ENCODE data around the gene ZRANB1.
"Not testable (repeated sequence)": the region's sequence is repeated elsewhere in the genome, so short reads cannot be mapped to it uniquely, and the experiment has no call there.

ZRANB1 gene

DNA sequence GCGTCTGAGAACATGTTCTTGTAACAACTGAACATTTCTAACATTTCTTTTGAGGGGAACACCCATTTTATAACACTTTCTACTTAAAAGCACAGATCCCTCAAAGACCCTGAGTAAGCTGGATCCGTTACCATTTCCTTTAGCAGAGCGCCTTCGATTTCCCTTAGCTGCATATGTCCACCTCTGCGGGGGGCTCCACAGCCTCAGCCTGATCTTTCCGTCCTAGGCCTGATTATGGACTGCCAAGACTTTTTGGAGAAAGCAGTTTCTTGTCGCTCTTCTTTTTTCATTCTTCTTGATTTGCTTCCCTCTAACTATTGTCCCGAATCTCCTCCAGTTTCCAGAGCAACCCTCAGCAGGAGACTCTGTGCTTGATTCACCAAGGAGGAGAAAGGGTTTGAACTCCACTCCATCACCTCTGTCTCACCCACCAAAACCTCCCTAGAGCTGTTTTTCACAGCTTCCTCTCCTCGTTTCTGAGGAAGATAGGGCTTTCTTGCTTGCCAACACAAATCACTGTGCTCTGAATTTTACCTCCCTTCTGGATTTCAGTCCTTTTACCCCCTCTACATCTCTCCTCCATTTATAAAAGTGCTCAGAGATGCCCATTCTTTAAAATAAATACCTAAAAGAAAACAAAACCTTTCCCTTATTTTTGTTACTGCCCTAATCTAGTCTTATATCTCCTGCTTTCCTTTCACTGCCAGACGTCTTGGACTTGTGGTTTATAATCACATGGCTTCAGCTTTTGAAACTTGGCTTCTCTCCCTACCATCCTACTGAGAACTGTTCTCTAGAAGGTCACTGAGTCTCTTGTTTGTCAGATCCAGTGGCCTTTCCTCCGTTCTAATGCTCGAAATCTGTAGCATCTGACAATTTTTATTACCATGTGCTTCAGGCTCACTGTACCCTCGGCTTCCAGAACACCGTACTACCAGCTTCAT, 30.5 kb upstream of the ZRANB1 start:
- H3K4me1 Mint-ChIP-seq: peaks cover 28% of the 10 kb centered on the region
- H3K4me3 Mint-ChIP-seq: no peak overlapping the region
- H3K36me3 Mint-ChIP-seq (ENCODE audit: low read depth): no peaks in the 10 kb centered on the region
- DNase-seq: no peak
- TF ChIP-seq, protein P1, sequence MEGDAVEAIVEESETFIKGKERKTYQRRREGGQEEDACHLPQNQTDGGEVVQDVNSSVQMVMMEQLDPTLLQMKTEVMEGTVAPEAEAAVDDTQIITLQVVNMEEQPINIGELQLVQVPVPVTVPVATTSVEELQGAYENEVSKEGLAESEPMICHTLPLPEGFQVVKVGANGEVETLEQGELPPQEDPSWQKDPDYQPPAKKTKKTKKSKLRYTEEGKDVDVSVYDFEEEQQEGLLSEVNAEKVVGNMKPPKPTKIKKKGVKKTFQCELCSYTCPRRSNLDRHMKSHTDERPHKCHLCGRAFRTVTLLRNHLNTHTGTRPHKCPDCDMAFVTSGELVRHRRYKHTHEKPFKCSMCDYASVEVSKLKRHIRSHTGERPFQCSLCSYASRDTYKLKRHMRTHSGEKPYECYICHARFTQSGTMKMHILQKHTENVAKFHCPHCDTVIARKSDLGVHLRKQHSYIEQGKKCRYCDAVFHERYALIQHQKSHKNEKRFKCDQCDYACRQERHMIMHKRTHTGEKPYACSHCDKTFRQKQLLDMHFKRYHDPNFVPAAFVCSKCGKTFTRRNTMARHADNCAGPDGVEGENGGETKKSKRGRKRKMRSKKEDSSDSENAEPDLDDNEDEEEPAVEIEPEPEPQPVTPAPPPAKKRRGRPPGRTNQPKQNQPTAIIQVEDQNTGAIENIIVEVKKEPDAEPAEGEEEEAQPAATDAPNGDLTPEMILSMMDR (IDR thresholded peaks at IDR 0.05): no peak
- H3K27me3 Mint-ChIP-seq (ENCODE audit: low read depth, poor library complexity): peaks cover 8% of the 10 kb centered on the region
- peak overlapping the region; percentile 44 for H3K27ac Mint-ChIP-seq
- no peaks in the 10 kb centered on the region for H3K9me3 Mint-ChIP-seq

DNA sequence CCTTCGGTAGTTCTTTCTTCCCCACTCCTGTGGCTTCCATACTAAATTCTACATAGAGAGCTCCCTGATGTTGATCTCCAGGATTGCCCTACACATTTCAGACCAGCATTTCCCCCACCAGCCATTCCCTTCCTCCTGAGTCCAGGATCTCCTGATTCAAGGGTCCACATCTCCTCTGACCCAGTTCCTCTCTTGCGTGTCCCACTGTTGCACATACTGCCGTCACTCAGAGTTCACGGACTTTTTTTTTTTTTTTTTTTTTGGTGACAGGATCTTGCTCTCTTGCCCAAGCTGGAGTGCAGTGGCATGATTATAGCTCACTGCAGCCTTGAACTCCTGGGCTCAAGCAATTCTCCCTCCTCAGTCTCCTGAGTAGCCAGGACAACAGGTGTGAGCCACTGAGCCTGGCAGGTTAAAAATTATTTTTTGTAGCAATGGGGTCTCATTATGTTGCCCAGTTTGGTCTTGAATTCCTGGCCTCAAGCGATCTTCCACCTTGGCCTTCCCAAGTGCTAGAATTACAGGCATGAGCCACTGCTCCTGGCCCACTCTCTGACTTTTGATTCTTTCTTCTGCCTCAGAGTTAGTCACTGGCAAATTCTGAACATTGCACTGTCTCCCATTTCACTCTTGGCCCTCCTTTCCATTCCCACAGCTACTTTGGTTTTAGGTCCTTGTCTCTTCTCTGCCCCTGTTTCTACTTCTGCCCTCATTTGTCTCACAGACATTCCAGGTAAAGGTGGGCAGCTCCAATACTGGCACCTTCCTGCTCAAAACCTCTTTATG, 29.6 kb upstream of the ZRANB1 start:
- no peak overlapping the region for H3K4me3 Mint-ChIP-seq
- H3K9me3 Mint-ChIP-seq: no peaks in the 10 kb centered on the region
- TF ChIP-seq, protein P1 (IDR thresholded peaks at IDR 0.05): no peak
- H3K36me3 Mint-ChIP-seq (ENCODE audit: low read depth): no peaks in the 10 kb centered on the region
- peak overlapping the region; percentile 44 for H3K27ac Mint-ChIP-seq
- DNase-seq: no peak
- H3K4me1 Mint-ChIP-seq: peaks cover 28% of the 10 kb centered on the region
- peaks cover 4% of the 10 kb centered on the region for H3K27me3 Mint-ChIP-seq (ENCODE audit: low read depth, poor library complexity)

DNA sequence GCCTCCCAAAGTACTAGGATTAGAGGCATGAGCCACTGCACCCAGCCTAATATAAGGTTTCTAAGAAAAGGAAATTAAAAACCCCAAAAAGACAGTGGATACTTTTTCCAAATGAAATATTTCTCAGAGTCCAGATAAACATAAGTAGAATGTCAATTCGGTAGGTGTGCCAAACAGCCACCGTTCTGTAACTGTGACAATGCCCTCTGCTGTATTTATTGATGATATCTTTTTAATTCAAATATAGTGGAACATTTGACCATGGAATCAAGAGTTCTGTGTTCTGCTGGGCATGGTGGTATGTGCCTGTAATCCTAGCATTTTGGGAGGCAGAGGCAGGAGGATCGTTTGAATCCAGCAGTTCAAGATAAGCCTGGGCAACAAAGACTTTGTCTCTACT, 28.8 kb upstream of the ZRANB1 start:
- peaks cover 34% of the 10 kb centered on the region for H3K4me1 Mint-ChIP-seq
- H3K27ac Mint-ChIP-seq: no peak overlapping the region
- H3K36me3 Mint-ChIP-seq (ENCODE audit: low read depth): no peaks in the 10 kb centered on the region
- TF ChIP-seq, protein P1 (IDR thresholded peaks at IDR 0.05): no peak
- H3K4me3 Mint-ChIP-seq: no peak overlapping the region
- H3K9me3 Mint-ChIP-seq: no peaks in the 10 kb centered on the region
- DNase-seq: no peak
- H3K27me3 Mint-ChIP-seq (ENCODE audit: low read depth, poor library complexity): peaks cover 3% of the 10 kb centered on the region

DNA sequence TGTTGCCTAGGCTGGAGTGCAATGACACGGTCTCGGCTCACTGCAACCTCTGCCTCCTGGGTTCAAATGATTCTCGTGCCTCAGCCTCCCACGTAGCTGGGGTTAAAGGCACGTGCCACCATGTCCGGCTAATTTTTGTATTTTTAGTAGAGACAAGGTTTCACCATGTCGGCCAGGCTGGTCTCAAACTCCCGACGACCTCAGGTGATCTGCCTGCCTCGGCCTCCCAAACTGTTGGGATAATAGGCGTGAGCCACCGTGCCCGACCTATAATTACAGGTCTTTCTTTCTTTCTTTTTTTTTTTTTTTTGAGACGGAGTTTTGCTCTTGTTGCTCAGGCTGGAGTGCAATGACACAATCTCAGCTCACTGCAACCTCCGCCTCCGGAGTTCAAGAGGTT, 27.5 kb upstream of the ZRANB1 start:
- not testable (repeated sequence) for H3K27me3 Mint-ChIP-seq (ENCODE audit: low read depth, poor library complexity); H3K36me3 Mint-ChIP-seq (ENCODE audit: low read depth); DNase-seq; H3K4me3 Mint-ChIP-seq; H3K27ac Mint-ChIP-seq; H3K9me3 Mint-ChIP-seq
- peaks cover 42% of the 10 kb centered on the region for H3K4me1 Mint-ChIP-seq

DNA sequence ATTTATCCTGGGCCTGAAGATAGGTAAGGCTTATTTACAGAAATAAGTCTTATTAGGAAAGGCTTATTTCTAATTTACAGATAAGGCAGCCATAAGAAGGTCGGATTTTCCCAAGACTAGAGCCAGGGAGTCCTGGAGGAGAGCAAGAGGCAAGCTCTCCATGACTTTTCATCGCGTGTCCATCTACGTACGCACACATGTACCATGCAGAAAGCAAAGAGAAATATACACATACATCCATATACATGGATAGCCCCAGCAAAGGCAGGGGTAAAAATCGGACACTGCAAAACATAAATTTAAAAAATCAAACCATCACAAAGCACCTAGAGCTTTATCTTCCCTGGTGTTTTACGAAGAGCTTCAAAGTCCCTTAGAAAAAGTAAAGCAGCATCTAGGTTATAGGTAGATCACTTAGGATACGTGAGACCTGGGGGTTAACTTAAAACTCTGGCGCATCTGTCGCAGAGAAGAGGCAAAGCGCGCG, 25.8 kb upstream of the ZRANB1 start:
- Mint-ChIP-seq H3K27me3 (ENCODE audit: low read depth, poor library complexity) (peaks cover 3% of the 10 kb centered on the region), H3K27ac (peak overlapping the region; percentile 91), H3K36me3 (ENCODE audit: low read depth) (peaks cover 10% of the 10 kb centered on the region), H3K9me3 (no peaks in the 10 kb centered on the region), H3K4me3 (peak overlapping the region; percentile 96), H3K4me1 (peaks cover 49% of the 10 kb centered on the region)
- TF ChIP-seq, protein P1 (IDR thresholded peaks at IDR 0.05): no peak
- DNase-seq: peak; percentile 15

Data from nephron progenitor cell (in vitro differentiated cells).